ENCODE measurements around the gene GNPTAB. TPM values are rescaled to one million over a fixed set of nuclear protein-coding genes. Genes with fewer than 3 reads are reported as not detected.

The GNPTAB gene
- total RNA-seq, 4 donors from 2014 or later, result 18.0 to 36.3 (median 32.5) TPM

DNA sequence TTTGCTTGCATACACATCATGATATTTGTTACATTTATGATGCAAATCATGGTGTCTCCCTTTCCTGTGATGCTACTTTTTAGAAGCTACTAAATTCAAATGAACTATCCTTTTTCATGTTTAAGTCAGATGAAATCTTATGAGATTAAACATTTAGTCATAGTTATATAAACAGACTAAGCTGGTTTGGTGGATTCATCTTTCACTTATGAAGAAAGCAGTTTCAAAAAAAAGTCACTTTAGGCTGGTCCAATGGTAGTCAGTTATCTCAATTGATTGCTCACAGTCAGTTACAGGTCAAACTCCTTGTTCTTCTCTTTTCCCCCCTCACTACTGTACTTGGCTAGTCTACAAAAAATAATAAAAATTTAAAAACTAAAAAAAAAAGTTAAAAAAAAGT lies 111.2 kb downstream of the GNPTAB start:
- Histone ChIP-seq H3K9me3 (no peaks in the 10 kb centered on the region), H3K36me3 (peaks cover 0 to 35% (median 5%) of the 10 kb centered on the region in 3 donors), H3K4me3 (no peak overlapping the region), H3K27me3 (no peaks in the 10 kb centered on the region), H3K27ac (no peak overlapping the region), H3K4me1 (peaks cover 0 to 16% (median 0%) of the 10 kb centered on the region in 4 donors)
- no peak for DNase-seq (ENCODE audit: low spot score in 2 of 2)
- TF ChIP-seq, protein P1, sequence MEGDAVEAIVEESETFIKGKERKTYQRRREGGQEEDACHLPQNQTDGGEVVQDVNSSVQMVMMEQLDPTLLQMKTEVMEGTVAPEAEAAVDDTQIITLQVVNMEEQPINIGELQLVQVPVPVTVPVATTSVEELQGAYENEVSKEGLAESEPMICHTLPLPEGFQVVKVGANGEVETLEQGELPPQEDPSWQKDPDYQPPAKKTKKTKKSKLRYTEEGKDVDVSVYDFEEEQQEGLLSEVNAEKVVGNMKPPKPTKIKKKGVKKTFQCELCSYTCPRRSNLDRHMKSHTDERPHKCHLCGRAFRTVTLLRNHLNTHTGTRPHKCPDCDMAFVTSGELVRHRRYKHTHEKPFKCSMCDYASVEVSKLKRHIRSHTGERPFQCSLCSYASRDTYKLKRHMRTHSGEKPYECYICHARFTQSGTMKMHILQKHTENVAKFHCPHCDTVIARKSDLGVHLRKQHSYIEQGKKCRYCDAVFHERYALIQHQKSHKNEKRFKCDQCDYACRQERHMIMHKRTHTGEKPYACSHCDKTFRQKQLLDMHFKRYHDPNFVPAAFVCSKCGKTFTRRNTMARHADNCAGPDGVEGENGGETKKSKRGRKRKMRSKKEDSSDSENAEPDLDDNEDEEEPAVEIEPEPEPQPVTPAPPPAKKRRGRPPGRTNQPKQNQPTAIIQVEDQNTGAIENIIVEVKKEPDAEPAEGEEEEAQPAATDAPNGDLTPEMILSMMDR (IDR thresholded peaks at IDR 0.05), result no peak
- TF ChIP-seq EP300 (IDR thresholded peaks at IDR 0.05) (no peak), POLR2A (IDR thresholded peaks at IDR 0.05) (no peak)

DNA sequence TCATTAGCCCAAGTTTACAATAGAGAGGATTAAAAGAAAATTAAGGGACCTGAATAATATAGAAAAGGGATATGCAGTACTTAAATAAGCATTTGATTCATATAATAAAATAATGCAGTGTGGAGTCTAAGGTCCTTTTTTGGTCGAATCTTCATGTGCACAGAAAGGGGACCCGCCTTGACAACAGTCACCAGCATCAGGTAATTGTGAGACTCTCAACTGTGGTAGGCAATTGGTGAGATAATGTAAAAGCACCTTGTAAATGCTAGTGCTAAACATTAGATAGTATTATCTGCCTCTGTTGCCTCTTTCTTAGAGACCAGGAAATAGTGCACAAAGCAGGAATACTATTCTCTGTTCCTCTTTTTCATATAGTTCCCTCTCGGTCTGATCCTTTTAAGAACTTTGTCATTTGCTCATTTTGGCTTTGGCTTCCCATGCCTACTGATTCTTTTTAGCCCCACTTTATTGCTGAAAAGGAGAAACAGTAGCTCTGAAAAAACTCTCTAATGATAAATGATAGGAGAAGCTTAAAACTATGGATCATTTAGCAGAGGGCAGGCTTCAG lies 115.8 kb downstream of the GNPTAB start:
- 81 to 90% methylated on average over 3 of the region's 3 CpGs for WGBS, 2 donors

DNA sequence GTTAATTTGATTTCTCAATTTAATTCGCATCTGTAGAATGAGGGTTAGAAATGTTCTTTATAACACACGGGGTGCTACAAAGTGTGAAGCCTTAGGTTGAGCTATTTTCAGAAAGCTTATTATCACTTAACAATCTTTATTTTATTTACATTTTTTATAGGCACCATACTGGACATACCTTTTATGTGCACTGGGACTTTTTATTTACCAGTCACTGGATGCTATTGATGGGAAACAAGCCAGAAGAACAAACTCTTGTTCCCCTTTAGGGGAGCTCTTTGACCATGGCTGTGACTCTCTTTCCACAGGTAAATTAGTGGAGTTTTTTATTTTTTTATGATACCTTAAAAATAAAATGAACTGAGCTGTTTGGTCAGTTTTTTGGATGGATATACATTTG lies 116.8 kb downstream of the GNPTAB start:
- H3K4me3 ChIP-seq, result no peak overlapping the region
- peaks cover 0 to 58% (median 7%) of the 10 kb centered on the region in 4 donors for H3K4me1 ChIP-seq
- WGBS, 2 donors, result 73 to 84% methylated on average over 2 of the region's 2 CpGs
- H3K27me3 ChIP-seq, result no peaks in the 10 kb centered on the region
- no peaks in the 10 kb centered on the region for H3K9me3 ChIP-seq
- TF ChIP-seq, protein P1 (IDR thresholded peaks at IDR 0.05), result no peak
- TF ChIP-seq POLR2A (IDR thresholded peaks at IDR 0.05), result no peak
- TF ChIP-seq EP300 (IDR thresholded peaks at IDR 0.05), result no peak
- DNase-seq (ENCODE audit: low spot score in 2 of 2), result no peak
- peak overlapping the region in 3 of 4 donors; percentile 25 to 78 (median 73) for H3K27ac ChIP-seq
- peaks cover 0 to 11% (median 0%) of the 10 kb centered on the region in 3 donors for H3K36me3 ChIP-seq

More for the DNA sequence above, 115.8 kb downstream of the GNPTAB start:
- Histone ChIP-seq H3K27me3 (no peaks in the 10 kb centered on the region), H3K4me1 (peaks cover 0 to 53% (median 7%) of the 10 kb centered on the region in 4 donors), H3K9me3 (no peaks in the 10 kb centered on the region), H3K27ac (no peak overlapping the region), H3K4me3 (no peak overlapping the region), H3K36me3 (peaks cover 0 to 11% (median 0%) of the 10 kb centered on the region in 3 donors)
- TF ChIP-seq EP300 (IDR thresholded peaks at IDR 0.05) (no peak), POLR2A (IDR thresholded peaks at IDR 0.05) (no peak)
- TF ChIP-seq, protein P1 (IDR thresholded peaks at IDR 0.05), result no peak
- no peak for DNase-seq (ENCODE audit: low spot score in 2 of 2)

DNA sequence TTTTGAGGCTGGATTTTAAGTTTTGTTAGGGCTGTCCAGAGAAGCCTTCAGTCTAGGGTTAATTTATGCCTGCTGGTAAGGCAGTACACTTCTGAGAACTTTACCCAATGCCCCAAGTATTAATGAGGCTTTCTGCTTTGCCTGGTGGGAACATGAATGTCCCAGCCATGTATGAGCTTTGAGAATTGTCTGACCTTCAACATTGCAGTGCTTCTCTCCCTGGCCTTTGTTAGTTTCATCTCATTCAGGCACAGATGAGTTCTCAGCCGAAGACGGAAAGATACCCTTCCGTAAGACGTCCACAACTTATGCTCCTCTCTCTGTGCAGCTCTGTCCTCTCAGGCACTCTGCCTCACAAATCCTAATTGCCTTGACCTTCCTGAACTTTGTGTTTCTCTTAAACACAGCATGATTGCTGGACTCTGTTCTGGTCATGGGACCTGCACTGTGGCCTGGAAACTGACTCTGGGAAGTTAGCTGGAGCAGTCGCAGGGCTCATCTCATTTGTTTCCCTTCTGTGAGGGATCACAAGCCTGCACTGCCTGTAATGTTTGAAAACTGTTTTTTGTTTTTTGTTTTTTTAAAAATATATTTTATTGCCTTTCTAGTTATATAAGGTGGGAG lies 117.6 kb downstream of the GNPTAB start:
- DNase-seq (ENCODE audit: low spot score in 2 of 2), result peak; percentile 27 to 67
- peaks cover 0 to 63% (median 7%) of the 10 kb centered on the region in 4 donors for H3K4me1 ChIP-seq
- peaks cover 0 to 8% (median 0%) of the 10 kb centered on the region in 3 donors for H3K36me3 ChIP-seq
- H3K9me3 ChIP-seq, result no peaks in the 10 kb centered on the region
- TF ChIP-seq, protein P1 (IDR thresholded peaks at IDR 0.05), result no peak
- TF ChIP-seq EP300 (IDR thresholded peaks at IDR 0.05), result peak in 1 of 2 donors; percentile 72
- TF ChIP-seq POLR2A (IDR thresholded peaks at IDR 0.05), result no peak
- peak overlapping the region in 3 of 4 donors; percentile 25 to 78 (median 73) for H3K27ac ChIP-seq
- WGBS, 2 donors, result 35 to 39% methylated on average over 5 of the region's 5 CpGs
- peak overlapping the region in 1 of 4 donors; percentile 18 for H3K4me3 ChIP-seq
- H3K27me3 ChIP-seq, result no peaks in the 10 kb centered on the region

DNA sequence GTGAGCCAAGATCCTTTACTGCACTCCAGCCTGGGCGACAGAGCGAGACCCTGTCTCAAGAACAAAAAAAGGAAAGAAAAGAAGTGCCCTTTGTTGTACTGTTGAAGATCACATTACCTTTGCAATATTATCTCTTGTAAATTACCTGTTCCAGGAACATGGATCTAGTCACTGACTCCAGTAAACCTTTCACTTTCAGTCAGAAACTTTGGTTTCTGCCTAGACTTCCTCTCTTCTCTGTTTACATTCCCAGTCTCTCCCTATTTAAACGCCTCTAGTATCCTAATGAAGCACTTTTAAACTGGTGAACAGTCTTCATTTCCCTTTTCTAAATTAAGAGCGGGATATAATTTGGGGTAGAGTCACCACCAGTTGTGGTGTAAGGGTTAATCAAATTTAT lies 120.5 kb downstream of the GNPTAB start:
- no peak for DNase-seq (ENCODE audit: low spot score in 2 of 2)
- Histone ChIP-seq H3K27ac (no peak overlapping the region), H3K4me1 (peaks cover 0 to 70% (median 7%) of the 10 kb centered on the region in 4 donors), H3K27me3 (no peaks in the 10 kb centered on the region), H3K9me3 (no peaks in the 10 kb centered on the region), H3K36me3 (no peaks in the 10 kb centered on the region), H3K4me3 (no peak overlapping the region)
- 87 to 93% methylated on average over 4 of the region's 4 CpGs for WGBS, 2 donors
- TF ChIP-seq, protein P1 (IDR thresholded peaks at IDR 0.05), result no peak
- TF ChIP-seq POLR2A (IDR thresholded peaks at IDR 0.05) (no peak), EP300 (IDR thresholded peaks at IDR 0.05) (no peak)

Measured in tibial nerve (tissue), 4 donors.